ENCODE results near the gene ROGDI.
A peak's percentile ranks its signal among the peaks of the same experiment; 100 is the strongest.

ROGDI gene

GRCh38 chr16:4837733-4838501 lies 35.5 kb upstream of the ROGDI start (continued):
- no peak for TF ChIP-seq SP2 (tag by site-specific recombination; IDR thresholded peaks at IDR 0.05)
- peak; percentile 70; the same call in 1 of the 2 replicates for TF ChIP-seq ZNF202 (tag by site-specific recombination; IDR thresholded peaks at IDR 0.05; ENCODE audit: borderline replicate concordance)
- TF ChIP-seq HOXA7 (CRISPR knock-in tag; IDR thresholded peaks at IDR 0.05; ENCODE audit: borderline replicate concordance) = no peak
- no peak for TF ChIP-seq ZNF561 (tag by site-specific recombination; IDR thresholded peaks at IDR 0.05; ENCODE audit: borderline replicate concordance)
- no peak for TF ChIP-seq FEZF1 (tag by site-specific recombination; IDR thresholded peaks at IDR 0.05)
- TF ChIP-seq, protein P1, sequence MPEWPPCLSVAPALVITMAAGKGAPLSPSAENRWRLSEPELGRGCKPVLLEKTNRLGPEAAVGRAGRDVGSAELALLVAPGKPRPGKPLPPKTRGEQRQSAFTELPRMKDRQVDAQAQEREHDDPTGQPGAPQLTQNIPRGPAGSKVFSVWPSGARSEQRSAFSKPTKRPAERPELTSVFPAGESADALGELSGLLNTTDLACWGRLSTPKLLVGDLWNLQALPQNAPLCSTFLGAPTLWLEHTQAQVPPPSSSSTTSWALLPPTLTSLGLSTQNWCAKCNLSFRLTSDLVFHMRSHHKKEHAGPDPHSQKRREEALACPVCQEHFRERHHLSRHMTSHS (tag by site-specific recombination; IDR thresholded peaks at IDR 0.05) = no peak
- TF ChIP-seq ZNF701 (tag by site-specific recombination; IDR thresholded peaks at IDR 0.05) = no peak
- no peak for TF ChIP-seq ZBTB6 (tag by site-specific recombination; IDR thresholded peaks at IDR 0.05)
- no peak for TF ChIP-seq KLF16 (tag by site-specific recombination; IDR thresholded peaks at IDR 0.05)
- TF ChIP-seq, protein P2, sequence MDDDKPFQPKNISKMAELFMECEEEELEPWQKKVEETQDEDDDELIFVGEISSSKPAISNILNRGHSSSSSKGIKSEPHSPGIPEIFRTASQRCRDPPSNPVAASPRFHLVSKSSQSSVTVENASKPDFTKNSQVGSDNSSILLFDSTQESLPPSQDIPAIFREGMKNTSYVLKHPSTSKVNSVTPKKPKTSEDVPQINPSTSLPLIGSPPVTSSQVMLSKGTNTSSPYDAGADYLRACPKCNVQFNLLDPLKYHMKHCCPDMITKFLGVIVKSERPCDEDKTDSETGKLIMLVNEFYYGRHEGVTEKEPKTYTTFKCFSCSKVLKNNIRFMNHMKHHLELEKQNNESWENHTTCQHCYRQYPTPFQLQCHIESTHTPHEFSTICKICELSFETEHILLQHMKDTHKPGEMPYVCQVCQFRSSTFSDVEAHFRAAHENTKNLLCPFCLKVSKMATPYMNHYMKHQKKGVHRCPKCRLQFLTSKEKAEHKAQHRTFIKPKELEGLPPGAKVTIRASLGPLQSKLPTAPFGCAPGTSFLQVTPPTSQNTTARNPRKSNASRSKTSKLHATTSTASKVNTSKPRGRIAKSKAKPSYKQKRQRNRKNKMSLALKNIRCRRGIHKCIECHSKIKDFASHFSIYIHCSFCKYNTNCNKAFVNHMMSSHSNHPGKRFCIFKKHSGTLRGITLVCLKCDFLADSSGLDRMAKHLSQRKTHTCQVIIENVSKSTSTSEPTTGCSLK (tag by site-specific recombination; IDR thresholded peaks at IDR 0.05) = no peak
- TF ChIP-seq ZNF560 (tag by site-specific recombination; IDR thresholded peaks at IDR 0.05; ENCODE audit: borderline replicate concordance) = 0 out of 2 replicates have a peak, but pooled peaks have one; percentile 39
- TF ChIP-seq ZNF214 (tag by site-specific recombination; IDR thresholded peaks at IDR 0.05; ENCODE audit: borderline replicate concordance) = no peak
- TF ChIP-seq GLI4 (tag by site-specific recombination; IDR thresholded peaks at IDR 0.05) = no peak
- no peak for TF ChIP-seq ZNF133 (tag by site-specific recombination; IDR thresholded peaks at IDR 0.05)
- no peak for TF ChIP-seq ZFP41 (tag by site-specific recombination; IDR thresholded peaks at IDR 0.05; ENCODE audit: borderline replicate concordance)
- peak; percentile 91 for TF ChIP-seq ZNF394 (tag by site-specific recombination; IDR thresholded peaks at IDR 0.05; ENCODE audit: borderline replicate concordance)
- no peak for TF ChIP-seq ZNF362 (tag by site-specific recombination; IDR thresholded peaks at IDR 0.05)
- no peak for TF ChIP-seq ZNF768 (tag by site-specific recombination; IDR thresholded peaks at IDR 0.05)
- TF ChIP-seq ZXDB (tag by site-specific recombination; IDR thresholded peaks at IDR 0.05) = peak; percentile 48; the same call in 1 of the 2 replicates
- TF ChIP-seq ZNF776 (tag by site-specific recombination; IDR thresholded peaks at IDR 0.05; ENCODE audit: borderline replicate concordance) = no peak
- TF ChIP-seq ZNF501 (tag by site-specific recombination; IDR thresholded peaks at IDR 0.05) = 0 out of 2 replicates have a peak, but pooled peaks have one; percentile 40
- peak; percentile 48; the same call in 1 of the 2 replicates for TF ChIP-seq ZNF354C (tag by site-specific recombination; IDR thresholded peaks at IDR 0.05; ENCODE audit: borderline replicate concordance, low read depth)
- peak; percentile 57; the same call in 1 of the 2 replicates for TF ChIP-seq ZNF140 (tag by site-specific recombination; IDR thresholded peaks at IDR 0.05)
- TF ChIP-seq ZNF37A (tag by site-specific recombination; IDR thresholded peaks at IDR 0.05) = no peak
- no peak for TF ChIP-seq PATZ1 (tag by site-specific recombination; IDR thresholded peaks at IDR 0.05)
- TF ChIP-seq ZFP37 (tag by site-specific recombination; IDR thresholded peaks at IDR 0.05) = 0 out of 2 replicates have a peak, but pooled peaks have one; percentile 36
- no peak for TF ChIP-seq ZBTB21 (tag by site-specific recombination; IDR thresholded peaks at IDR 0.05)
- TF ChIP-seq GLI2 (tag by site-specific recombination; IDR thresholded peaks at IDR 0.05; ENCODE audit: borderline replicate concordance, low read depth) = peak; percentile 57; the same call in 1 of the 2 replicates
- TF ChIP-seq ZNF184 (tag by site-specific recombination; IDR thresholded peaks at IDR 0.05) = no peak
- no peak for TF ChIP-seq ZNF549 (tag by site-specific recombination; IDR thresholded peaks at IDR 0.05)
- peak; percentile 78 for TF ChIP-seq ZNF426 (tag by site-specific recombination; IDR thresholded peaks at IDR 0.05)
- TF ChIP-seq ZNF785 (tag by site-specific recombination; IDR thresholded peaks at IDR 0.05) = no peak
- TF ChIP-seq ZNF623 (tag by site-specific recombination; IDR thresholded peaks at IDR 0.05) = peak; percentile 68
- no peak for TF ChIP-seq ZNF239 (tag by site-specific recombination; IDR thresholded peaks at IDR 0.05)

Data from HEK293 (cell line).